ENCODE results near the gene SLC7A5. TPM values are rescaled to one million over a fixed set of nuclear protein-coding genes. Genes with fewer than 3 reads are reported as not detected.

Gene SLC7A5
- total and polyA plus RNA-seq, 2 of the 13 experiments (the other 11 are each of a cell fraction or from before 2014, with no cell fraction given), result 79.6 to 155 TPM

DNA sequence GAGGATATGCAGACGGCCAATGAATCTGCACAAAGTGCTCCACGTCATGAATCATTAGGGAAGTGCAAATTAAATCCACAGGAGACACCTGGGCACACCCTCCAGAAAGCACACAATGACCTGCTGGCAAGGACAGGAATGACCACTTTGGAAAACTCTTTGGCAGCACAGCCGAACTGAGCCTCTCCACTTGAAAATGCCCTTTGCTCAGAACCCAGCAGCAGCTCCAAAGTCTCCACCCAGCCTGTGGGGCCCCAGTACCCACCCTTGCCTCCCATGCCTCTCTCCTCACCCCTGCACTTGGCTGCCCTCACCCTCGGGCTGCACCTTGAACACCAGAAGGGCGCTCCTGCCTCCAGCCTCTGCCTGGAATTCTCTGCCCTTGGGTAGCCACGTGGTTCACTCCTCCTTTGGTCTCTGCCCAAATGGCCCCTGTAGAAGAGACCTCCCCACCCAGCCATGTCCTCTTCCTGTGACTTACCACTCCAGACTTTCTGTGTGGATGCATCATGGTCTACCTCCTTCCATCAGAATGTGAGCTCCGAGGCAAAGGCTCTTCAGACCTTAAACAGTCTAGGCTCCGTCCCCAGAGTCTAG lies 16.2 kb upstream of the SLC7A5 start (continued):
- TF ChIP-seq, protein P1, sequence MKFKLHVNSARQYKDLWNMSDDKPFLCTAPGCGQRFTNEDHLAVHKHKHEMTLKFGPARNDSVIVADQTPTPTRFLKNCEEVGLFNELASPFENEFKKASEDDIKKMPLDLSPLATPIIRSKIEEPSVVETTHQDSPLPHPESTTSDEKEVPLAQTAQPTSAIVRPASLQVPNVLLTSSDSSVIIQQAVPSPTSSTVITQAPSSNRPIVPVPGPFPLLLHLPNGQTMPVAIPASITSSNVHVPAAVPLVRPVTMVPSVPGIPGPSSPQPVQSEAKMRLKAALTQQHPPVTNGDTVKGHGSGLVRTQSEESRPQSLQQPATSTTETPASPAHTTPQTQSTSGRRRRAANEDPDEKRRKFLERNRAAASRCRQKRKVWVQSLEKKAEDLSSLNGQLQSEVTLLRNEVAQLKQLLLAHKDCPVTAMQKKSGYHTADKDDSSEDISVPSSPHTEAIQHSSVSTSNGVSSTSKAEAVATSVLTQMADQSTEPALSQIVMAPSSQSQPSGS (CRISPR knock-in tag; IDR thresholded peaks at IDR 0.05), result 0 out of 2 replicates have a peak, but pooled peaks have one; percentile 22
- TF ChIP-seq HOXA3 (CRISPR knock-in tag; IDR thresholded peaks at IDR 0.05) (peak; percentile 73), SIX1 (CRISPR knock-in tag; IDR thresholded peaks at IDR 0.05; ENCODE audit: borderline replicate concordance) (peak; percentile 41; the same call in 1 of the 2 replicates), HDAC2 (CRISPR knock-in tag; IDR thresholded peaks at IDR 0.05) (0 out of 2 replicates have a peak, but pooled peaks have one; percentile 40), TEAD3 (CRISPR knock-in tag; optimal IDR thresholded peaks at IDR 0.05; ENCODE audit: borderline replicate concordance) (peak; percentile 62), ZNF792 (CRISPR knock-in tag; IDR thresholded peaks at IDR 0.05) (0 out of 2 replicates have a peak, but pooled peaks have one; percentile 19), ZSCAN25 (CRISPR knock-in tag; IDR thresholded peaks at IDR 0.05) (peak; percentile 100), HNRNPL (IDR thresholded peaks at IDR 0.05; ENCODE audit: low read depth, low read length) (peak; percentile 92), ZMYM4 (CRISPR knock-in tag; IDR thresholded peaks at IDR 0.05) (peak; percentile 51; the same call in 1 of the 2 replicates), RARA (CRISPR knock-in tag; IDR thresholded peaks at IDR 0.05) (peak; percentile 43; the same call in 1 of the 2 replicates), TBX3 (IDR thresholded peaks at IDR 0.05; ENCODE audit: borderline replicate concordance) (0 out of 2 replicates have a peak, but pooled peaks have one; percentile 17)
- TF ChIP-seq, protein P2, sequence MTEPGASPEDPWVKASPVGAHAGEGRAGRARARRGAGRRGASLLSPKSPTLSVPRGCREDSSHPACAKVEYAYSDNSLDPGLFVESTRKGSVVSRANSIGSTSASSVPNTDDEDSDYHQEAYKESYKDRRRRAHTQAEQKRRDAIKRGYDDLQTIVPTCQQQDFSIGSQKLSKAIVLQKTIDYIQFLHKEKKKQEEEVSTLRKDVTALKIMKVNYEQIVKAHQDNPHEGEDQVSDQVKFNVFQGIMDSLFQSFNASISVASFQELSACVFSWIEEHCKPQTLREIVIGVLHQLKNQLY (CRISPR knock-in tag; IDR thresholded peaks at IDR 0.05), result peak; percentile 13; the same call in 1 of the 2 replicates
- TF ChIP-seq, protein P3, sequence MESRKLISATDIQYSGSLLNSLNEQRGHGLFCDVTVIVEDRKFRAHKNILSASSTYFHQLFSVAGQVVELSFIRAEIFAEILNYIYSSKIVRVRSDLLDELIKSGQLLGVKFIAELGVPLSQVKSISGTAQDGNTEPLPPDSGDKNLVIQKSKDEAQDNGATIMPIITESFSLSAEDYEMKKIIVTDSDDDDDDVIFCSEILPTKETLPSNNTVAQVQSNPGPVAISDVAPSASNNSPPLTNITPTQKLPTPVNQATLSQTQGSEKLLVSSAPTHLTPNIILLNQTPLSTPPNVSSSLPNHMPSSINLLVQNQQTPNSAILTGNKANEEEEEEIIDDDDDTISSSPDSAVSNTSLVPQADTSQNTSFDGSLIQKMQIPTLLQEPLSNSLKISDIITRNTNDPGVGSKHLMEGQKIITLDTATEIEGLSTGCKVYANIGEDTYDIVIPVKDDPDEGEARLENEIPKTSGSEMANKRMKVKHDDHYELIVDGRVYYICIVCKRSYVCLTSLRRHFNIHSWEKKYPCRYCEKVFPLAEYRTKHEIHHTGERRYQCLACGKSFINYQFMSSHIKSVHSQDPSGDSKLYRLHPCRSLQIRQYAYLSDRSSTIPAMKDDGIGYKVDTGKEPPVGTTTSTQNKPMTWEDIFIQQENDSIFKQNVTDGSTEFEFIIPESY (CRISPR knock-in tag; IDR thresholded peaks at IDR 0.05), result 0 out of 2 replicates have a peak, but pooled peaks have one; percentile 11
- TF ChIP-seq, protein P4, sequence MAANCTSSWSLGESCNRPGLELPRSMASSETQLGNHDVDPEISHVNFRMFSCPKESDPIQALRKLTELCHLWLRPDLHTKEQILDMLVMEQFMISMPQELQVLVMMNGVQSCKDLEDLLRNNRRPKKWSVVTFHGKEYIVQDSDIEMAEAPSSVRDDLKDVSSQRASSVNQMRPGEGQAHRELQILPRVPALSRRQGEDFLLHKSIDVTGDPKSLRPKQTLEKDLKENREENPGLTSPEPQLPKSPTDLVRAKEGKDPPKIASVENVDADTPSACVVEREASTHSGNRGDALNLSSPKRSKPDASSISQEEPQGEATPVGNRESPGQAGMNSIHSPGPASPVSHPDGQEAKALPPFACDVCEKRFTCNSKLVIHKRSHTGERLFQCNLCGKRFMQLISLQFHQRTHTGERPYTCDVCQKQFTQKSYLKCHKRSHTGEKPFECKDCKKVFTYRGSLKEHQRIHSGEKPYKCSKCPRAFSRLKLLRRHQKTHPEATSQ (CRISPR knock-in tag; IDR thresholded peaks at IDR 0.05; ENCODE audit: borderline replicate concordance), result peak; percentile 42; the same call in 1 of the 2 replicates
- TF ChIP-seq, protein P5, sequence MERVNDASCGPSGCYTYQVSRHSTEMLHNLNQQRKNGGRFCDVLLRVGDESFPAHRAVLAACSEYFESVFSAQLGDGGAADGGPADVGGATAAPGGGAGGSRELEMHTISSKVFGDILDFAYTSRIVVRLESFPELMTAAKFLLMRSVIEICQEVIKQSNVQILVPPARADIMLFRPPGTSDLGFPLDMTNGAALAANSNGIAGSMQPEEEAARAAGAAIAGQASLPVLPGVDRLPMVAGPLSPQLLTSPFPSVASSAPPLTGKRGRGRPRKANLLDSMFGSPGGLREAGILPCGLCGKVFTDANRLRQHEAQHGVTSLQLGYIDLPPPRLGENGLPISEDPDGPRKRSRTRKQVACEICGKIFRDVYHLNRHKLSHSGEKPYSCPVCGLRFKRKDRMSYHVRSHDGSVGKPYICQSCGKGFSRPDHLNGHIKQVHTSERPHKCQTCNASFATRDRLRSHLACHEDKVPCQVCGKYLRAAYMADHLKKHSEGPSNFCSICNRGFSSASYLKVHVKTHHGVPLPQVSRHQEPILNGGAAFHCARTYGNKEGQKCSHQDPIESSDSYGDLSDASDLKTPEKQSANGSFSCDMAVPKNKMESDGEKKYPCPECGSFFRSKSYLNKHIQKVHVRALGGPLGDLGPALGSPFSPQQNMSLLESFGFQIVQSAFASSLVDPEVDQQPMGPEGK (CRISPR knock-in tag; IDR thresholded peaks at IDR 0.05), result peak; percentile 61
- TF ChIP-seq, protein P6, sequence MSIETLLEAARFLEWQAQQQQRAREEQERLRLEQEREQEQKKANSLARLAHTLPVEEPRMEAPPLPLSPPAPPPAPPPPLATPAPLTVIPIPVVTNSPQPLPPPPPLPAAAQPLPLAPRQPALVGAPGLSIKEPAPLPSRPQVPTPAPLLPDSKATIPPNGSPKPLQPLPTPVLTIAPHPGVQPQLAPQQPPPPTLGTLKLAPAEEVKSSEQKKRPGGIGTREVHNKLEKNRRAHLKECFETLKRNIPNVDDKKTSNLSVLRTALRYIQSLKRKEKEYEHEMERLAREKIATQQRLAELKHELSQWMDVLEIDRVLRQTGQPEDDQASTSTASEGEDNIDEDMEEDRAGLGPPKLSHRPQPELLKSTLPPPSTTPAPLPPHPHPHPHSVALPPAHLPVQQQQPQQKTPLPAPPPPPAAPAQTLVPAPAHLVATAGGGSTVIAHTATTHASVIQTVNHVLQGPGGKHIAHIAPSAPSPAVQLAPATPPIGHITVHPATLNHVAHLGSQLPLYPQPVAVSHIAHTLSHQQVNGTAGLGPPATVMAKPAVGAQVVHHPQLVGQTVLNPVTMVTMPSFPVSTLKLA (IDR thresholded peaks at IDR 0.05), result peak; percentile 26; the same call in 1 of the 2 replicates
- TF ChIP-seq, protein P7, sequence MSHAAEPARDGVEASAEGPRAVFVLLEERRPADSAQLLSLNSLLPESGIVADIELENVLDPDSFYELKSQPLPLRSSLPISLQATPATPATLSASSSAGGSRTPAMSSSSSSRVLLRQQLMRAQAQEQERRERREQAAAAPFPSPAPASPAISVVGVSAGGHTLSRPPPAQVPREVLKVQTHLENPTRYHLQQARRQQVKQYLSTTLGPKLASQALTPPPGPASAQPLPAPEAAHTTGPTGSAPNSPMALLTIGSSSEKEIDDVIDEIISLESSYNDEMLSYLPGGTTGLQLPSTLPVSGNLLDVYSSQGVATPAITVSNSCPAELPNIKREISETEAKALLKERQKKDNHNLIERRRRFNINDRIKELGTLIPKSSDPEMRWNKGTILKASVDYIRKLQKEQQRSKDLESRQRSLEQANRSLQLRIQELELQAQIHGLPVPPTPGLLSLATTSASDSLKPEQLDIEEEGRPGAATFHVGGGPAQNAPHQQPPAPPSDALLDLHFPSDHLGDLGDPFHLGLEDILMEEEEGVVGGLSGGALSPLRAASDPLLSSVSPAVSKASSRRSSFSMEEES (CRISPR knock-in tag; IDR thresholded peaks at IDR 0.05), result peak; percentile 52; the same call in 1 of the 2 replicates
